ENCODE data around the gene FAT1.
"Not testable (repeated sequence)": the region's sequence is repeated elsewhere in the genome, so short reads cannot be mapped to it uniquely, and the experiment has no call there.

The FAT1 gene

GRCh38 chr4:186666750-186667149 is 56.9 kb downstream of the FAT1 start:
- TF ChIP-seq CTCF (IDR thresholded peaks at IDR 0.05; ENCODE audit: extremely low read depth, missing control alignments) = no peak
- DNase-seq (ENCODE audit: low spot score) = no peak

- no peak for TF ChIP-seq CTCF (IDR thresholded peaks at IDR 0.05; ENCODE audit: extremely low read depth, missing control alignments)
Measured at GRCh38 chr4:186666252-186666651, 57.4 kb downstream of the FAT1 start.

GRCh38 chr4:186660403-186660802 is 63.3 kb downstream of the FAT1 start:
- TF ChIP-seq CTCF (IDR thresholded peaks at IDR 0.05; ENCODE audit: extremely low read depth, missing control alignments) = no peak
- DNase-seq (ENCODE audit: low spot score) = no peak

More at GRCh38 chr4:186666252-186666651, 57.4 kb downstream of the FAT1 start:
- no peak for DNase-seq (ENCODE audit: low spot score)

- no peak for TF ChIP-seq CTCF (IDR thresholded peaks at IDR 0.05; ENCODE audit: extremely low read depth, missing control alignments)
- no peak for DNase-seq (ENCODE audit: low spot score)
Measured at GRCh38 chr4:186659935-186660334, 63.7 kb downstream of the FAT1 start.

- DNase-seq (ENCODE audit: low spot score) = not testable (repeated sequence)
Measured at GRCh38 chr4:186659456-186659855, 64.2 kb downstream of the FAT1 start.

GRCh38 chr4:186658657-186659056 is 65.0 kb downstream of the FAT1 start:
- no peak for TF ChIP-seq CTCF (IDR thresholded peaks at IDR 0.05; ENCODE audit: extremely low read depth, missing control alignments)
- no peak for DNase-seq (ENCODE audit: low spot score)

GRCh38 chr4:186657764-186658163 is 65.9 kb downstream of the FAT1 start:
- TF ChIP-seq CTCF (IDR thresholded peaks at IDR 0.05; ENCODE audit: extremely low read depth, missing control alignments) = no peak

GRCh38 chr4:186653969-186654368 is 69.7 kb downstream of the FAT1 start:
- TF ChIP-seq CTCF (IDR thresholded peaks at IDR 0.05; ENCODE audit: extremely low read depth, missing control alignments) = no peak
- DNase-seq (ENCODE audit: low spot score) = no peak

More at GRCh38 chr4:186657764-186658163, 65.9 kb downstream of the FAT1 start:
- no peak for DNase-seq (ENCODE audit: low spot score)
